Esophagus (tissue), 2 donors: ENCODE data around the gene ETNPPL. TPM values are rescaled to one million over a fixed set of nuclear protein-coding genes. Genes with fewer than 3 reads are reported as not detected.

Experiments
- H3K27ac ChIP-seq, 2 donors: one replicate each; pipeline ENCODE4 v1.5.1; 2013; ENCODE audit warnings: low read depth in 2 of 2, mild to moderate bottlenecking in 2 of 2, inconsistent platforms in 1 of 2, low read length in 1 of 2, moderate library complexity in 1 of 2
- H3K27me3 ChIP-seq, 2 donors: one replicate each; pipeline ENCODE4 v1.6.1; 2013; ENCODE audit warnings: low read length in 2 of 2, control low read depth in 1 of 2, mild to moderate bottlenecking in 1 of 2; ENCODE audit not compliant: insufficient read depth in 2 of 2, control insufficient read depth in 1 of 2
- H3K36me3 ChIP-seq, 2 donors: one replicate each; pipeline ENCODE4 v1.6.1; 2013; ENCODE audit warnings: low read length in 1 of 2; ENCODE audit not compliant: control insufficient read depth in 2 of 2, insufficient read depth in 2 of 2
- H3K4me1 ChIP-seq, 2 donors: one replicate each; pipeline ENCODE4 v1.6.1; 2013; ENCODE audit warnings: low read length in 1 of 2; ENCODE audit not compliant: control insufficient read depth in 2 of 2, insufficient read depth in 2 of 2
- H3K4me3 ChIP-seq, 2 donors: one replicate each; pipeline ENCODE4 v1.5.1; 2013; ENCODE audit warnings: low read length in 2 of 2, mild to moderate bottlenecking in 2 of 2, low read depth in 1 of 2, moderate library complexity in 1 of 2
- H3K9me3 ChIP-seq, 2 donors: one replicate each; pipeline ENCODE4 v1.6.1; 2013; ENCODE audit warnings: mild to moderate bottlenecking in 2 of 2, low read depth in 1 of 2, low read length in 1 of 2, moderate library complexity in 1 of 2; ENCODE audit not compliant: control insufficient read depth in 2 of 2, insufficient read depth in 1 of 2
- WGBS, 2 donors: extraction: QIAGEN DNeasy Blood & Tissue Kit; methylation state at CpG; one replicate each; pipeline ENCODE4 v1.1.7; 2013; 5-methylcytosine and 5-hydroxymethylcytosine counted together
- polyA plus RNA-seq, 2 donors: library from polyadenylated mRNA; stranded (reverse); fragments of 200-250 nt; gene quantifications; one replicate each; pipeline ENCODE4 v1.2.3, GENCODE V29; 2013
- donor health status: healthy with polysubstance abuse.
- donor health status: Bipolar disorder and iron deficiency.

Gene ETNPPL
- polyA plus RNA-seq, 2 donors: not detected

- no peak overlapping the region for H3K4me3 ChIP-seq
- H3K27me3 ChIP-seq: peaks cover 0 to 3% of the 10 kb centered on the region in 2 donors
- peaks cover 0 to 5% of the 10 kb centered on the region in 2 donors for H3K4me1 ChIP-seq
- no peak overlapping the region for H3K27ac ChIP-seq
- 94 to 99% methylated on average over 4 of the region's 4 CpGs for WGBS, 2 donors
- no peaks in the 10 kb centered on the region for H3K9me3 ChIP-seq
- no peaks in the 10 kb centered on the region for H3K36me3 ChIP-seq
Measured at GRCh38 chr4:108763986-108764385, 1.1 kb upstream of the ETNPPL start.

GRCh38 chr4:108763226-108763593 is 357 bp upstream of the ETNPPL start:
- Histone ChIP-seq H3K27me3 (peaks cover 0 to 3% of the 10 kb centered on the region in 2 donors), H3K9me3 (no peaks in the 10 kb centered on the region), H3K4me1 (peaks cover 0 to 5% of the 10 kb centered on the region in 2 donors), H3K4me3 (peak overlapping the region; percentile 27 to 40), H3K27ac (no peak overlapping the region), H3K36me3 (no peaks in the 10 kb centered on the region)
- WGBS, 2 donors: 19% methylated on average over 11 of the region's 11 CpGs

- H3K36me3 ChIP-seq: no peaks in the 10 kb centered on the region
- H3K27me3 ChIP-seq: no peaks in the 10 kb centered on the region
- 92 to 94% methylated on average over 9 of the region's 9 CpGs for WGBS, 2 donors
- peaks cover 0 to 5% of the 10 kb centered on the region in 2 donors for H3K4me1 ChIP-seq
- no peaks in the 10 kb centered on the region for H3K9me3 ChIP-seq
- H3K27ac ChIP-seq: no peak overlapping the region
- H3K4me3 ChIP-seq: no peak overlapping the region
Measured at GRCh38 chr4:108758498-108758897, 4.4 kb downstream of the ETNPPL start.

- no peaks in the 10 kb centered on the region for H3K4me1 ChIP-seq
- no peaks in the 10 kb centered on the region for H3K36me3 ChIP-seq
- no peaks in the 10 kb centered on the region for H3K27me3 ChIP-seq
- H3K9me3 ChIP-seq: no peaks in the 10 kb centered on the region
- no peak overlapping the region for H3K4me3 ChIP-seq
- H3K27ac ChIP-seq: no peak overlapping the region
Measured at GRCh38 chr4:108754327-108754726, 8.5 kb downstream of the ETNPPL start.

GRCh38 chr4:108751321-108751720 is 11.5 kb downstream of the ETNPPL start:
- Histone ChIP-seq H3K27ac (no peak overlapping the region), H3K36me3 (no peaks in the 10 kb centered on the region), H3K27me3 (no peaks in the 10 kb centered on the region), H3K9me3 (no peaks in the 10 kb centered on the region), H3K4me3 (no peak overlapping the region), H3K4me1 (no peaks in the 10 kb centered on the region)
- 81 to 84% methylated on average over 3 of the region's 3 CpGs for WGBS, 2 donors

GRCh38 chr4:108749119-108749518 is 13.7 kb downstream of the ETNPPL start:
- no peaks in the 10 kb centered on the region for H3K4me1 ChIP-seq
- H3K27ac ChIP-seq: no peak overlapping the region
- H3K27me3 ChIP-seq: no peaks in the 10 kb centered on the region
- no peak overlapping the region for H3K4me3 ChIP-seq
- H3K9me3 ChIP-seq: no peaks in the 10 kb centered on the region
- 88 to 90% methylated on average over 8 of the region's 8 CpGs for WGBS, 2 donors
- no peaks in the 10 kb centered on the region for H3K36me3 ChIP-seq

- H3K4me1 ChIP-seq: no peaks in the 10 kb centered on the region
- 79 to 82% methylated on average over 3 of the region's 3 CpGs for WGBS, 2 donors
- no peaks in the 10 kb centered on the region for H3K27me3 ChIP-seq
- H3K9me3 ChIP-seq: no peaks in the 10 kb centered on the region
- H3K36me3 ChIP-seq: no peaks in the 10 kb centered on the region
- H3K27ac ChIP-seq: no peak overlapping the region
- no peak overlapping the region for H3K4me3 ChIP-seq
Measured at GRCh38 chr4:108746511-108746910, 16.3 kb downstream of the ETNPPL start.

GRCh38 chr4:108744307-108744706 is 18.5 kb downstream of the ETNPPL start:
- H3K4me1 ChIP-seq: no peaks in the 10 kb centered on the region
- H3K27me3 ChIP-seq: no peaks in the 10 kb centered on the region
- H3K9me3 ChIP-seq: no peaks in the 10 kb centered on the region
- H3K4me3 ChIP-seq: no peak overlapping the region
- no peaks in the 10 kb centered on the region for H3K36me3 ChIP-seq
- no peak overlapping the region for H3K27ac ChIP-seq

- no peaks in the 10 kb centered on the region for H3K4me1 ChIP-seq
- H3K4me3 ChIP-seq: no peak overlapping the region
- 64 to 69% methylated on average over 13 of the region's 13 CpGs for WGBS, 2 donors
- H3K27ac ChIP-seq: no peak overlapping the region
- H3K36me3 ChIP-seq: no peaks in the 10 kb centered on the region
- H3K9me3 ChIP-seq: no peaks in the 10 kb centered on the region
- no peaks in the 10 kb centered on the region for H3K27me3 ChIP-seq
Measured at GRCh38 chr4:108742451-108743420, 20.1 kb downstream of the ETNPPL start.
